Tibial artery (tissue), 4 donors: ENCODE results near the gene SEZ6.
A peak's percentile ranks its signal among the peaks of the same experiment; 100 is the strongest.

Source experiments
- DNase-seq, 2 donors: peaks; one replicate each; pipeline ENCODE4 v3.0.0-alpha.2; 2019
- H3K27ac ChIP-seq, 2 donors: fragments of 200-600 bp; sonication (generic) in 1 of 2; 1 replicate in 1 of 2; 2 replicates in 1 of 2; pipeline ENCODE4 v1.5.1; 2018 to 2019; ENCODE audit warnings: mild to moderate bottlenecking in 1 of 2
- H3K27me3 ChIP-seq, 2 donors: fragments of 200-600 bp; sonication (generic) in 1 of 2; one replicate each; pipeline versions ENCODE4 v1.5.1 to v1.6.0; 2016 to 2019
- H3K36me3 ChIP-seq, 3 donors: fragments of 200-600 bp; sonication (generic) in 2 of 3; one replicate each; pipeline ENCODE4 v1.5.1; 2016 to 2019; ENCODE audit warnings: mild to moderate bottlenecking in 2 of 3
- H3K4me1 ChIP-seq, 4 donors: fragments of 200-600 bp; sonication (generic) in 2 of 4; 1 replicate in 3 of 4; 2 replicates in 1 of 4; pipeline ENCODE4 v1.5.1; 2016 to 2019
- H3K4me3 ChIP-seq, 2 donors: fragments of 200-600 bp; sonication (generic) in 1 of 2; 1 replicate in 1 of 2; 2 replicates in 1 of 2; pipeline ENCODE4 v1.5.1; 2018 to 2019; ENCODE audit warnings: mild to moderate bottlenecking in 2 of 2
- H3K9me3 ChIP-seq, 3 donors: fragments of 200-600 bp; sonication (generic) in 1 of 3; one replicate each; pipeline ENCODE4 v1.5.1; 2016 to 2019
- intact Hi-C: fragments of 100-400 bp; cut with DNase I; formaldehyde crosslinking; loops from one replicate; pipeline ENCODE4 v1.15.0; 2023; ENCODE audit warnings: low total_unique reads
- TF ChIP-seq, protein P1 (sequence below), 2 experiments: fragments of 200-600 bp in 1 of 2; fragments of 450-650 bp in 1 of 2; IDR thresholded peaks; one replicate each; pipeline ENCODE4 v1.5.1; 2017 to 2019; ENCODE audit warnings: antibody characterized with exemption in 2 of 2, mild to moderate bottlenecking in 1 of 2, moderate library complexity in 1 of 2

SEZ6 gene

DNA sequence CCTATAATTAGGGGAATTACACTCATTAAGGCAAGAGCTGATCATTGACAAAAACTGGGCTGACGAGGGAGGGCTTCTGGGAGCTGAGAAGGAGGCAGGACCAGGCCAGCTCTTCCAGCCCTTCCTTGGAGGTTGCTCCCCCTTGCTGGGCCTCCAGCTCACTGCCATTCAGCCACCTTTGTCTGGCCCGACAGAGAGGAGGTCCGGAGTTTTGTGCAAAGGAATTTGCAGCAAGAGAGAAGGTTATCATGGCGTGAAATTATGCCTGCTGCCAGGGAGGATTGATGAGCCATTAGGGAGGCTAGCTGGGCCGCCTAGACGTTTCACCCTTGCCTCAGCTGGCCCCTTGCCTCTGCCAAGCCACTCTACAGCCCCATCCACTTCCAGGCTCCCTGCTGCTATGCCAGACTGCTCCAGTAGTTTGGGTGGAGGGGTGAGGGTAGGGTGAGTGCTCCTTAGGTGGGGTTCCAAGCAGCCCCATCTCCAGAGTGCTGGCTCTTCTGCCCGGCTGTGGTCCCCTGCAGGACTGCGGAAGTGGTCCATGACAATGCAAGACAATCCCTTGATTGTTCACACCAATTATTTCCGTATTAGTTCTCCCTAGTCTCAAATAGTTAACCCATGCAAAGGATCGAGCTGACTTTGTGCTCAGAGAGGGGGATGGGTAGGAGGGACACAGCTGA is 37.5 kb downstream of the SEZ6 start:
- Histone ChIP-seq H3K4me1 (no peaks in the 10 kb centered on the region), H3K27ac (no peak overlapping the region), H3K27me3 (peaks cover 0 to 39% of the 10 kb centered on the region in 2 donors), H3K9me3 (no peaks in the 10 kb centered on the region), H3K4me3 (no peak overlapping the region), H3K36me3 (no peaks in the 10 kb centered on the region)
- intact Hi-C loops, result no loop called here
- TF ChIP-seq, protein P1, sequence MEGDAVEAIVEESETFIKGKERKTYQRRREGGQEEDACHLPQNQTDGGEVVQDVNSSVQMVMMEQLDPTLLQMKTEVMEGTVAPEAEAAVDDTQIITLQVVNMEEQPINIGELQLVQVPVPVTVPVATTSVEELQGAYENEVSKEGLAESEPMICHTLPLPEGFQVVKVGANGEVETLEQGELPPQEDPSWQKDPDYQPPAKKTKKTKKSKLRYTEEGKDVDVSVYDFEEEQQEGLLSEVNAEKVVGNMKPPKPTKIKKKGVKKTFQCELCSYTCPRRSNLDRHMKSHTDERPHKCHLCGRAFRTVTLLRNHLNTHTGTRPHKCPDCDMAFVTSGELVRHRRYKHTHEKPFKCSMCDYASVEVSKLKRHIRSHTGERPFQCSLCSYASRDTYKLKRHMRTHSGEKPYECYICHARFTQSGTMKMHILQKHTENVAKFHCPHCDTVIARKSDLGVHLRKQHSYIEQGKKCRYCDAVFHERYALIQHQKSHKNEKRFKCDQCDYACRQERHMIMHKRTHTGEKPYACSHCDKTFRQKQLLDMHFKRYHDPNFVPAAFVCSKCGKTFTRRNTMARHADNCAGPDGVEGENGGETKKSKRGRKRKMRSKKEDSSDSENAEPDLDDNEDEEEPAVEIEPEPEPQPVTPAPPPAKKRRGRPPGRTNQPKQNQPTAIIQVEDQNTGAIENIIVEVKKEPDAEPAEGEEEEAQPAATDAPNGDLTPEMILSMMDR (IDR thresholded peaks at IDR 0.05), result no peak
- DNase-seq, result no peak

DNA sequence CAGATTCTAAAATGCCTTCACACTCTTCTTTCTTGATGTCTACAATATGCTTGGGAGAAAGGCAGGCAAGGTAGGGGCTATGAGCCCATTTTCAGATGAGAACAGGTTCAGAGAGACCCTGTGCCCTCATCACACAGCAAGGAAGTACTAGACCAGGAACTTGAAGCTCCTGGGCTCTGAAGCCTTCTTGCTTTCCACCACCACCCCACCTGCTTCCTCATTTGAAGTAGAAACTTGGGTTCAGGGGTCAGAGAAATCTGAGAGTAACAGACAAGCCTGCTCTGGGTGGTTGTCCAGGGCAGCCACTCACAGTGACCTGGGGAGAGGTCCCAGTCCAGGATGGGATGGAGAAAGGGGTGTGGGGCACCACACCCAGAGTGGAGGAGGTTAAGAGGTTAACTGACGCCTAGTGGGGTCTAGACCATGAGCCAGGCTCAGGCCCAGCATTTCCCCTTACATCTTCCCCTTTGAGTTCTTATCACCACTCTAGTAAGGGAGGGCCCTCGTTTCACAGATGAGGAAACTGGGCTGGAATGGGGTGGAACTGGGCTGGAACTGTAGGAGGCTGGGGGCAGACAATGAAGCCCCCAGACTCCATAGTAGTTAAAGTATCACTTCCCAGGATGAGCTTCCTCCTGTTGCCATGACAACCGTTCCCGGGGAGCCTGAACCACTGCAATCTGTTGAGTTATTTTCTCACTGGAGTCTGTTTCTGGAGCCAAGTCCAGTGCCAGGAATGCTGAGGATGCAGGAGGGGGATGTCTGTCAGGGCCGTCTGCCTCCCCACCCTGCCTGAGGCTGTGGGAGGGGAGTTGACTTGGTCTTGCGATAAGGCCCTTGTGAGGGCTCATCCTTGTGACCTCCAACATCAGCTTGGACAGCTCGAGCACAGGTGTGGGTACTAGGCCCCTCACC is 38.4 kb downstream of the SEZ6 start:
- Histone ChIP-seq H3K27ac (no peak overlapping the region), H3K9me3 (no peaks in the 10 kb centered on the region), H3K4me1 (no peaks in the 10 kb centered on the region), H3K27me3 (peaks cover 0 to 43% of the 10 kb centered on the region in 2 donors), H3K36me3 (no peaks in the 10 kb centered on the region), H3K4me3 (no peak overlapping the region)
- TF ChIP-seq, protein P1 (IDR thresholded peaks at IDR 0.05), result no peak
- intact Hi-C loops, result loop anchor here (2.0 kb wide), 1 partner anchor 145 kb away; no protein-coding TSS in a partner anchor
- no peak for DNase-seq

DNA sequence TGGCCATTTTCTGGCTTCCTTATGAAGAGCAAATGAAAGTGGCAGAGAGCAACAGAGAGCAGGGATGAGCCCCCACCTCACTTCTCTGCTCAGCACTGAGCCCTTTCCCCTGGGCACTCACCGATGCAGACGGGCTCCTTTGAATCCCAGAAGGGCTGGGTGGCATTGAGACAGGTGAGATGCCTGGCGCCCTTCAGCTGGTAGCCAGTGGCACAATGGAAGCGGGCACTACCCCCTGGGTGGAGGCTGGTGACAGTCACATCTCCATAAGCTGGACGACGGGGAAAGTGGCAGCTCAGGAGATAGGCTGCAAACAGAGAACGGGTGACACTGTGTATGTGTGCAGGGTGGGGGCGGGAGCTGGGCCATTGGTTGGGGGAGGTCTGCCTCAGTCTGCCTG is 42.0 kb downstream of the SEZ6 start:
- no peak overlapping the region for H3K4me3 ChIP-seq
- peaks cover 0 to 57% of the 10 kb centered on the region in 2 donors for H3K27me3 ChIP-seq
- H3K4me1 ChIP-seq, result no peaks in the 10 kb centered on the region
- TF ChIP-seq, protein P1 (IDR thresholded peaks at IDR 0.05), result no peak
- no peak for DNase-seq
- intact Hi-C loops, result no loop called here
- H3K36me3 ChIP-seq, result no peaks in the 10 kb centered on the region
- H3K27ac ChIP-seq, result no peak overlapping the region
- H3K9me3 ChIP-seq, result no peaks in the 10 kb centered on the region

DNA sequence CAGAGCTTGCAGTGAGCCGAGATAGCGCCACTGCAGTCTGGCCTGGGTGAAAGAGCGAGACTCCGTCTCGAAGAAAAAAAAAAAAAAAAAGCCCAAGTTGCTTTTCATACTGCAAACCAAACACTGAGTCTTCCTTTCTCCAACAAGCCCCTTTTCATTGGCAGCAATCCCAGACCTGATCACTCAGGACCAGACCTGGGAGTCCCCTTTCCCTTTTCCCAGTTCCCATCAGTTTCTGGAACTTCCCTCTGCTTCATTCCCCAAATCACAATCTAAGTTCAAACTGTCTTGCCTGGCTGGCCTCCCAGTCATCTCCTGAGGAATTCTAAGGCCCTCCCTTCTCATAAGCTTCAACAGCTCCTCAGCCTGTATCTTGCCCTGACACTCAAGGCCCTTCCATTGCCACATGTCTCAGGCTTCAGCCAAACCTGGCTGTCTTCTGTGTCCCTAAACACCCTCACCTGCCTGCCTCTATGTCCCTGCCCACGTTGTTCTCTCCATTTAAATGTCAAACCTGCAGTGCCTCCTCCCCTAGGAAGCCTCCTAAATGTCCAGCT is 42.7 kb downstream of the SEZ6 start:
- Histone ChIP-seq H3K36me3 (no peaks in the 10 kb centered on the region), H3K27me3 (peaks cover 0 to 50% of the 10 kb centered on the region in 2 donors), H3K4me3 (no peak overlapping the region), H3K27ac (no peak overlapping the region), H3K4me1 (no peaks in the 10 kb centered on the region), H3K9me3 (no peaks in the 10 kb centered on the region)
- no peak for DNase-seq
- intact Hi-C loops, result no loop called here
- TF ChIP-seq, protein P1 (IDR thresholded peaks at IDR 0.05), result no peak

DNA sequence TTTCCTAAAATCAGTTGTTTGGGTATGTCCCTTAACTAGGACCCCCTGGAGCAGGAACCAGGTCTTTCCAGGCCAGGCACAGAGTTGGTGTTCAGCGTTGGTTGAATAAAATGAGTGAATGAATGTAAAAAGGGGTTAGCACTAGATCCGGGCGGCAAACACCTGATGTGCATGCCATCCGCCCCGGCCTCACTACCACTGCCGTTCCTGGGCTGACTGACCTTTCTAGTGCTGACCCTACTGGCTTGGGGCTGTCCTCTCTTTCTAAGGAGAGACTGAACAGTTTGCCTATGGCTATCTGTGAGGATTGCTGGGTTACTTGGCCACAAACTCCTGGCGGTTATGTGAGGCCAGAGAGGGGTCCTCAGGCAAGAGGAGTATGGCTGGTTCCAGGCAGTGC is 44.4 kb downstream of the SEZ6 start:
- TF ChIP-seq, protein P1 (IDR thresholded peaks at IDR 0.05), result no peak
- peak in 1 of 2 donors; percentile 24 for DNase-seq
- intact Hi-C loops, result no loop called here
- no peaks in the 10 kb centered on the region for H3K4me1 ChIP-seq
- no peak overlapping the region for H3K27ac ChIP-seq
- H3K9me3 ChIP-seq, result no peaks in the 10 kb centered on the region
- H3K4me3 ChIP-seq, result no peak overlapping the region
- H3K27me3 ChIP-seq, result peaks cover 0 to 34% of the 10 kb centered on the region in 2 donors
- H3K36me3 ChIP-seq, result no peaks in the 10 kb centered on the region
